ENCODE data around the gene RAB21.

RAB21 gene, protein sequence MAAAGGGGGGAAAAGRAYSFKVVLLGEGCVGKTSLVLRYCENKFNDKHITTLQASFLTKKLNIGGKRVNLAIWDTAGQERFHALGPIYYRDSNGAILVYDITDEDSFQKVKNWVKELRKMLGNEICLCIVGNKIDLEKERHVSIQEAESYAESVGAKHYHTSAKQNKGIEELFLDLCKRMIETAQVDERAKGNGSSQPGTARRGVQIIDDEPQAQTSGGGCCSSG

DNA sequence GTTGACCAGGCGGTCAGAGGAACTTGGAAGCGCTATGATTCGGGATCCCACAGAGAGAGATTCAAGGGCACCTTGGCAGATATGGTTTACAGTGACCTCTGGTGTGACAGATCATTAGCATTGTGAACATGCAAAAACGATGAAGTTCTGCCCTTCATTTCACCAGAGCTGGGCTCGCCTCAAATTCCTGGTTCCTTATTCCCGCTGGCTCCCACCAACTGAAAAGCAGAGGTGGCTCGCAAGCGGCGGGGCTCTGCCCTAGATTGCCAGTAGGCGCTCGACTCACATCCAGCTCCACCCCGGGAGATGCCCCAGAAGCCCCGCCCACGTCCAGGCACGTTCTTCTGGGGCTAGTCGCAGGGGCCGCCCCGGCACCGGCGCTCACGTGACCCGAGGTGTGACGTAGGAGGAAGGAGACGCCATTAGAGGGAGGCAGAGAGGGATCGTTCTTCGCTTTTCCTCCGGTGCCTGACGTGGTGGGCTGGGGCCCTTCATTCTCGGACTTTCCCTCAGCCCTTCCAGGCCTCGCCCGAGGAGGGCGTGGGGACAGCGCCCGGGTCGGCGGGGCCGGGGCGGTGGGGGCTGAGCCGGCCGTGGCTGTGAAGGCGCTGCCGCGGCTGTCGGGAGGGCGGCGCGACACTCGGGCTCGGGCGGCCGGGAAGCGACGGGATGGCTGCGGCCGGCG, at the start of gene RAB21:
TSS of gene RAB21 (plus strand) at position 403 of the 685 bp plus-strand sequence. CDS start at position 670, 267 bp downstream.
- intact Hi-C loops (cut with DNase I): loop anchor here (2.0 kb wide), 1 partner anchor 68 kb away; the partner anchor contains the start of gene TMEM19
- DNase-seq: peak; percentile 96 to 100 (median 99)

DNA sequence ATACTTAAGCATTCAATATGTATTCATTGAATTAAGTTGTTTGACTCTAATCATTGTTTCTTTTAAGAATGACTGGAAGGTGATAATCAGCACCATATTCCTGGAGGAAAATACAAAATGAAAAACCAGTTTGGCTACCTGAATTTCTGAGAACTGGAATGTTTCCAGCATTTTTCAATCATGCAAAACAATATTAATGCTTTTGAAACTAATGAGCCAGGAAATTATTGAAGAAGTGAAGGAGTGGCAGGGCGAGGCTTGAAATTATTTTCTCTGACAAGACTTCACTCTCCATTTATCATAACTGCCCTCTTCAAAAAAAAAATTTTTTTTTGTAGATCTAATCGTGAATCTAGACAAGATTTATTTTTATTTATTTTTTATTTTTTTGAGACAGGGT, 49.7 kb upstream of the RAB21 start:
- no peak for DNase-seq

DNA sequence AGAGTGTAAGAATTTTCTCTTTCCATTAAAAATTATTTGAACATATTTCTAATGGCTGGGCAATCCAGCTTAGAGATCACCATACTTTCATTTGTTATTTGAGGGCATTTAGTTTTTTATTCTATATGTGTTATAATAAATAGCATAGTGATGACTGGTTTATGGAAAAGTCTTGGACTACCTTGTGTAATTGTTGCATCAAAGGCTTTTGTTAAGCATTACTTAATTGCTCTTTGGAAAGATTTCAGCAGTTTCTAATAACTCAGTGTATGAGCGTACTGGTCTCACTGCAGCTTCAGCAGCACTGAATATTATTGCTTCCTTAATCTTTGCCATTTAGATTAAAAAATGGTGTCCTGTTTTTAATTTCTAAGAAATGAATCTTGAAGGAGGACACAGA, 46.0 kb upstream of the RAB21 start:
- DNase-seq: no peak
- intact Hi-C loops (cut with DNase I): no loop called here

More for the DNA sequence above, 49.7 kb upstream of the RAB21 start:
- intact Hi-C loops (cut with DNase I): no loop called here

DNA sequence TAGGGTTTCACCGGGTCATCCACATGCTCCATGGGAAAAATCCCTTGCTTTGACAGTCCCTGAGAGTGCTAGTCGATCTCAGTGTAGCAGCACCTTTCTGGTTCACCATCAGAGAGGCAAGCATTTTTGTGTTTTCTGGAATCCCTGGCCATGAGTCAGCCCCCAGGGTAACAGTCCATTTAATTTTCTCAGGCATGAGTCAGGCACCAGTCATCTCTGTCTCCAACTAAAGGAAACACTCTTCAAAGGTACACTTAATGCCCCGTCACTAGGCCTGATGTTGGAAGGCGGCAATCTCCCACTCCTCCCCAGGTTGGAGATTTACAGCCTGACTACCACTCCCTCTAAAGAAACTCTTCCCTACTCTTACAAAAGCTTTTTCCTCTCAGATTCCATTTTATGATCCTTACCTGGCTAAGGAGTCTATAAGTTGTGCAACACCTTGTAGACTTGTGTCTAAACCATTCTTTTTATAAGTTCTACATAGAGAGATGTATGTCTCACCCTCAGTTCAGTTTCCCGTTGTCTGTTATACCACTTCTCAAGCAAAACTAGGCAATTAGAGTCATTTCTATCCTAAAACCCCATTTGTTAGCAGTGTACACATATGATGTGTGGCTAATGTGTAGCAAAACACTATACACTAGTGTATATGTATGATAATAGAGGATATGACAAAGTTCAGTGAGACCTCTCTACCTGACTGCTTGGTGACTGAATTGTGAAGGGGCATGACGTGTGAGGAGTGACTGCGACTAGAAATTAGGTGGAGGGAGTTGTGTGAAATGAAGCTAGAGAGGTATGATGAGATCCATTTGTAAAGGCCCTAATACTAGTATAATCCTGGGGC, 44.2 kb upstream of the RAB21 start:
- DNase-seq: no peak
- intact Hi-C loops (cut with DNase I): no loop called here

DNA sequence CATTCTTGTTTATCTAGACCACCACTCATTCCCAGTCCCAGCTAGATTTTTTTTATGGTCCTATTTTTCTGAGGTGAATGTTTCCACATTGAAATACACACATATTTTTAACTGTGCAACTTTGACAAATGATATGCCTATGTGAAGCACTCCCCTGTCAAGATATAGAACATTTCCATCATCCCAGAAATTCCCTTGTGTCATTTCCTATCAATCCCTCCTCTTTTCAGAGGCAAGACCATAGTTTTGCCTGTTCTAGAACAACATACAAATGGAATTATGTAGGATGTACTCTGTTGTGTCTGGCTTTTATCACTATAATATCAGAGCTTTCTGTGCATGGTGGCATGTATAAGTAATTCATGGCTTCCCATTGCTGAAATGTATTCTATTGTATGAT, 36.1 kb upstream of the RAB21 start:
- intact Hi-C loops (cut with DNase I): no loop called here
- DNase-seq: no peak

DNA sequence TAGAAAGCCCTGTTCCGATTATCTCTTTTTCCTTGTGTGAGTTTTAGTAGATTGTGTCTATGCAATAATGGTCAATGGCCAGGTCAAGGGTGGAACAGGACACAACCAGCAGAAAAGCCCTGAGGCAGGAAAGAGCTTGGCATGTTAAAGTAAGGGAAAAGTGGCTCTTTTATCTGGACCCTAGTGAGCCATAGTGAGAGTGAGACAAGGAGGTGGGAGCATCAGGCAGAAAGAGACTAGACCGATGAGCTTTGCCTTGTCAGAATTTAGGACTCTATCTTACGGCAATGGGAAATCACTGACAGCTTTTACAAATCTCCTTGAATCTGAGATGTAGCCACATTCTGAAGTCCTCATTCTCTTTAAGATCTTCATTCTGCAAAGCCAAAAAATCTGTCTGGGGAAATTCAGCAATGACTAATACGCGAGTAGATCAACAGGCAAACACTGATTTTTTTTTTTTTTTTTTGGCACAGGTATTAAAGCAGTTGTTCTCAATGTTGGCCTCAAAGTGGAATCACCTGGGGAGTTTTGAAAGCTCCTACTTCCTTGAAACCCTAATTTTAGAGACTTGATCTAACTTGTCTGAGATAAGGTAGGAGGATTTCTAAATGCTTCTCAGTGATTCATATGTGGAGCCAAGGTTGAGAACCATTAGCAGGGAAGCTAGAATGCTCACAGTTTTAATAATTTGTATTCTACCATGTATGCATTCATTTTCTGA, 34.9 kb upstream of the RAB21 start:
- no peak for DNase-seq
- intact Hi-C loops (cut with DNase I): no loop called here

DNA sequence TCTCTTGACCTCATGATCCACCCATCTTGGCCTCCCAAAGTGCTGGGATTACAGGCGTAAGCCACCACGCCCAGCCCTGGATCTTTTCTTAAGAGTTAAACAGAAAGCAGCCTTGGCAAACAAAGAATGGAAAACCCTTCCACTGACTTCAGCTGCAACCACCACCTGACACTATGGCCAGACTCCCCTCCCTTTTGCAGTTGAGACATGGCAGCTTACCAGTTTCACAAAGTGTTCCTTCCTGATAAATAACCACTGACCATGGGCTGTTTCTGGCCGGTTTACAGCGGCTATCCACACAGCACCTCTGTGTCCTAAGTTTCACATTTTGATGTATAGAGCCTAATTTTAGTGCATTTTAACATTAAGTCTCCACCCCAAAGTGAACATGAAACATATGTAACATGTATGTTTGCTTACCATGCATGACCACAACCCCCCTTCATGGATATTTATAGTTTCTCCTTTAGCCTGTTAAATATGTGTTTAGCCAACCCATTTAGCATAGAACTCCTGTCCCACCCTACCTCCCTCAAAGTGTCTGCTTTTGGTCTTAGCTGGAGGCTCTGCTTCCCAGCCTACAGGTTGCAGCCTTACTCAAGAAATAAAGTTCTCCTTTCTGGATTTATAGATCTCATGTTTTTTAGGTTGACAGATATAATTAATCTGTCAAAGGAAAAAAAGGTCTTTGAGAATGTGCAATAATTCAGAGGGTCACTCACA, 32.7 kb upstream of the RAB21 start:
- intact Hi-C loops (cut with DNase I): no loop called here
- DNase-seq: no peak

DNA sequence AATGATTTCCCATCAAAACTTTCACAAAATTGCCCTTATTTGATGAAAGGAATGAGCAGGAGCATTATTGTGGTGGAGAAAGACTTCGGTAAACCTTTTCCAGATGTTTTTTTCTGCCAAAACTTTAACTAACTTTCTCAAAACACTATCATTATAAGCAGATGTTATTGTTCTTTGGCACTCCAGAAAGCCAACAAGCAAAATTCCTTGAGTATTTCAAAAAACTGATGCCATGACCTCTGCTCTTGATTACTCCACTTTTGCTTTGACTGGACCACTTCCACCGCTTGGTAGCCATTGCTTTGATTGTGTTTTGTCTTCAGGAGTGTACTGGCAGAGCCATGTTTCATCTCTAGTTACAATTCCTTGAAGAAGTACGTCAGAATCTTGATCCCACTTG, 29.7 kb upstream of the RAB21 start:
- intact Hi-C loops (cut with DNase I): no loop called here
- no peak for DNase-seq

DNA sequence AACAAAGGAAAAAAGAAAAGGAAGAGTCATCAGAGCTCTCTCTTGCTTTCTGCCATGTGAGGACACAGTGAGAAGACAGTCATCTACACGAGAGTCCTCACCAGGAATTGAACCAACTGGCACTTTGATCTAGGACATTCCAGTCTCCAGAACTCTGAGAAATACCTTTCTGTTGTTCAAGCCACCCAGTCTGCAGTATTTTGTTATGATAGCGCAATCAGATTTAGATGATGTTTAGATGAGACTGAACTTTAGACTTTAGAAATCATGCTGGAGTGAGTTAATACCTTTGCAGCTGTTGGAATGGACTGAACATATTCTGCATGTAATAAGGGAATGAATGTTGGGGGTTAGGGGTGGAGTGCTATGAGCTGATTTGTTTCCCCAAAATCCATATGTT, 28.1 kb upstream of the RAB21 start:
- no peak for DNase-seq
- intact Hi-C loops (cut with DNase I): no loop called here

DNA sequence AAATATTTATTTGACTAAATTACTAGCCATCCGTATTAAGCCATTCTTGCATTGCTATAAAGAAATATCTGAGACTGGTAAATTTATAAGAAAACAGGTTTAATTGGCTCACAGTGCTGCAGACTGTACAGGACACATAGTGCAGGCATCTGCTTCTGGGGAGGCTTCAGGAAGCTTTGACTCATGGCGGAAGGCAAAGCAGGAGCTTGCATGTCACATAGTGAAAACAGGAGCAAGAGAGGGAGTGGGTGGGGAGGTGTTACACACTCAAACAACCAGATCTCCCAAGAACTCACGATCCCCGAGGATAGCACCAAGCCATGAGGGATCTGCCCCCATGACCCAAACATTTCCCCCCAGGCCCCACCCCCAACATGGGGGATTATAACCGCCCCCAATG, 26.7 kb upstream of the RAB21 start:
- intact Hi-C loops (cut with DNase I): no loop called here
- no peak for DNase-seq

DNA sequence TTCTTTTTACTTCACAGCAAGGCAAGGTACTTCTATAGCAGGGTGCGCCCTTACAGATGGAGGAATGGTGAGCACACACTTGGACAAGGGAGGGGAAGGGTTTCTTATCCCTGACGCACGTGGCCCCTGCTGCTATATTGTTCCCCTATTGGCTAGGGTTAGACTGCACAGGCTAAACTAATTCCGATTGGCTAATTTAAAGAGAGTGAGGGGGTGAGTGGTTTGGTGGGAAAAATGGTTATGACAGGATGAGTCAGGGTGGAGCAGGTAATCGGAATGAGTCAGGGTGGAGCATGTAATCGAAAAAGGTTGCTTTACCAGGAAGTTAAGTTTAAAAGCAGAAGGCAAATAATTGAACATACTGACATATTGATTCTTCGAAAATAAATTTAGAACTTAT, 23.7 kb upstream of the RAB21 start:
- no peak for DNase-seq
- intact Hi-C loops (cut with DNase I): no loop called here

DNA sequence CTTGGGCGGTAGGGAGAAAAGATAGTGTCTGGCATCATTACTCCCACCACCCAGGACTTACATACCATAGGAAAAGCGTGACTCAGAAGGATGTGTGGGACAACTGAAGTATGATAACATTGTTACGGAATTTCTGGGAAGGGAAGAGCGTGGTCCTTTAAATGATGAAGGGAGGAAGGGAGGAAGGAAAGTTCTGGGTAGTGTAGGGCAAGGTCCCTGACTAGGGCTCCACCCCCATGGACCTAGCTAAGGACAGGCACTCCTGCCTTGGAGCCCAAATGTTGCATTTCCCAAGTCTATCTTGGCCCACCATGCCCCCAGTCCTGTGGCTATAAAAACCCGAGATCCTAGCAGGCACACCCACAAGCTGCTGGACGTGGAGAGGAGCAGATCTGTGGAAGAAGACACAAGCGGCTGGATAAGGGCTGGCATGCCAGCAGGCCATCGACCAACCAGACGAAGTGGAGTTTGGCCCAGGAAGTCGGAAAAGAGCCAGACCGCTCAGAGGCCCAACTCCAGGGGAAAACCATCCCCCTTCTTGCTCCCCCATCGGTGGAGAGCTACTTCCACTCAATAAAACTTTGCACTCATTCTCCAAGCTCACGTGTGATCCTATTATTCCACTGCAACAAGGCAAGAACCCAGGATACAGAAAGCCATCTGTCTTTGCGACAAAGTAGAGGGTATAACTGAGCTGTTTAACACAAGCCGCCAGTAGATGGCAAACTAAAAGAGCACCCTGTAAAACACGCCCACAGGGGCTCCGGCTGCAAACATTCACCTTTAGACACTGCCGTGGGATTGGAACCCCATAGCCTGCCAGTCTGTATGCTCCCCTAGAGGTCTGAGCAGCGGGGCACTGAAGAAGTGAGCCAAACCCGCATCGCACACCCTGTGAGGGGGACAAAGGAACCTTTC, 23.0 kb upstream of the RAB21 start:
- intact Hi-C loops (cut with DNase I): no loop called here
- no peak for DNase-seq

DNA sequence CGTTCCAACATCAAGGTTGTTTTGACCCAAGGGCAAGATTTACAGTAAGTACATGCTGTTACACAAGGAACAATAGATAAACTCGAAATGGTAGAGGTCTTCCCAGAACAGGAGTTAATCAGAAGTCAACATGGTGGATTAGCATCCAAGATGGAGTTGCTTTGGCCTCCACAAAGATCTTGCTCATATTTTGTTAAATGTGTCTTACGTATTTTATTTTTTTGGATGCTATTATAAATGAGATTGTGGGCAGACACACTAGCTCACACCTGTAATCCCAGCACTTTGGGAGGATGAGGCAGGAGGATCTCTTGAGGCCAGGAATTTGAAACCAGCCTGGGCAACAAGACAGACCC, 22.3 kb upstream of the RAB21 start:
- no peak for DNase-seq
- intact Hi-C loops (cut with DNase I): no loop called here

DNA sequence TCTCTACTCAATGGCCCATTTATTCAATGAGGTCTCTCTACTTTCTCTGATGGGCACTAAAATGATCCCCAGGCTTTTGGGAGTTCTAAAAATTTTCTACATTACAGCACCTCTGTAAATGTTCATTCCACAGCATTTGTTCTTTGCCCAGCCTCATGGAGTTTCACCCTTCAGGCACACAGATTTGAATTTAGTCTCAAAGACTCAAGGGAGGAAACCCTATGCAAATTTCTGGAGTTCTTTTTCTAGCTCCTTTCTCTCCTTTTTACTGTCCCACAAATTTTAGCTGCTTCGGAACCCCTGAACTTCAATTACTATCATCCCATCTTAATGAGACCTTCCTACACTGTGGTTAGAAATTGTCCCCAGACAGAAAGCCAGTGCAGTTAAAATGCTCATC, 17.5 kb upstream of the RAB21 start:
- no peak for DNase-seq
- intact Hi-C loops (cut with DNase I): no loop called here

DNA sequence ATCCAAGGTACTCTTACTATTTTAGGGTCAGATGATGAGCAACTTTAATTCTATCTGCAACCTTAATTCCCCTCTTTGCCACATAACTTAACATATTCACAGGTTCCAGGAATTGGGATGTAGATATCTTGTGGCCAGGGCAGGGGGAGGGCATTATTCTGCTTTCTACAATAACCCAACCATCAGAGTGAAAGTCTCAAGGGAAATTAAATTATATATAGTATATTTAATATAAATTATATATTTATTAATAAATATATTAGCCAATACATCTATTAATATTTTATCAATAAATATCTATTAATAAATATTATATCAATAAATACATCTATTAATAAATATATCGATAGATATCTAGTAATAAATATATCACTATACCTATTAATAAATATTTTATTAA, 11.7 kb upstream of the RAB21 start:
- DNase-seq: no peak
- intact Hi-C loops (cut with DNase I): no loop called here

DNA sequence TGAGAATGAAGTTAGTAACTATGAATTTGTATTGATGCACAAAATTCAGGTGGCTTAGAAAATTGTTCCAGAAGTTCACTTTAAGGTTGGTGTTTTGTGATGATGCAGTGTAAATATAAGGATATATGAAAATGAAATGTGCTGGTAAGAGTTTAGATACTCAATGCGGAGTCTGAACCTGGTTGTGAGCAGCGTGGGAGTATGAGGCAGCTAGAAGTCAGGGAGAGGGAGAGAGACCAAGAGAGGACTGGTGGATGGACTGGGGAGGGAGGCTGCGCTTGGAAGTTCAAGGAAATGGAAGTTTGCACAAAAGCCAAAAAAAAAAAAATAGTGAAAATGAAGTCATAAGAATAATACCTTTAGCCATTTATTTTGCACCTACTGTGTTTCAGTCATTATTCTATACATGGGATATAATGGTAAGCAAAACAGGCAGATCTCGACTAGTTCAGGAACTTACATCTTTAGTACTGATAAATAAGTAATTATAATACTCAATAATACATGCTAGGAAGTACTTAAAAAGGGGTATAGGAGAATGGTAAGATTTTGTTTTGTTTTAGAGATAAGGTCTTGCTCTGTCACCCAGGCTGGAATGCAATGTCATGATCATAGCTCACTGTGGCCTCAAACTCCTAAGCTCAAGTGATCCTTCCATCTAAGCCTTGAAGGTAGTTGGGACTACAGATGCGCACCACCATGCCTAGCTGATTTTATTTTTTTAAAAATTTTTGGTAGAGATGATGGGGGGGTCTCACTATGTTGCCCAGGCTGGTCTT, 10.0 kb upstream of the RAB21 start:
- DNase-seq: no peak
- intact Hi-C loops (cut with DNase I): loop anchor here (5.0 kb wide), 1 partner anchor 82 kb away; the partner anchor contains the start of genes THAP2 and ZFC3H1

DNA sequence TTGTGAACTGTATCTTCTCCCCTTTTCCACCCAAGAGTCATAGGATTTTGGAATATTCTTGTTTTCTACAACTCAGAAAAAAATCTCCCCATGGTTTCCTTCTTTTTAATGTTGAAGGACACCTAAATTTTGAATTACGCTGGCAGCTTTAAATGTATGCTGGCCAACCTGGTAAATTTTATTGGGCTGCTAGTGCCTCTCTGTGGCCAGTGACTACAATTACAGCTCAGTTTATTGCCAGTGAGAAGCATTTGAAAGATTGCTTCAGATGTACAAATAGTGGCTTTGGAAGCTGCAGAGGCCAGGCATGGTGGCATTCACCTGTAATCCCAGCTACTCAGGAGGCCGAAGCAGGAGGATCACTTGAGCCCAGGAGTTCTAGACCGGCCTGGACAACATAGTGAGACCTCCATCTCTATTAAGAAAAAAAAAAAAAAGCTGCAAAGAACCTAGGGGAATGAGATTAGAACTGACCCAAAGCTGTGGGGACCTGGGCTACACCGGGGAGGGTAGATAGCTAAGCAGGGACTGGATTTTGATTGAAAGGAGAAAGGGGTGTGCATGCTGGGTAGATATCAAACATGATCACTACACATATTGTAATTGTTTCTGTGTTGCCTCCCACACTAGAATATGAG, 7.6 kb upstream of the RAB21 start:
- peak in 4 of 10 donors; percentile 28 to 84 (median 38) for DNase-seq
- intact Hi-C loops (cut with DNase I): loop anchor here (1.0 to 5.0 kb wide), 3 partner anchors 85 to 332 kb away; partner anchors contain the start of genes THAP2 and ZFC3H1
